Upper lobe of left lung (tissue), 6 donors: ENCODE measurements around the gene NEURL1B. TPM values are rescaled to one million over a fixed set of nuclear protein-coding genes. Genes with fewer than 3 reads are reported as not detected.

Source experiments
- ATAC-seq, 2 donors: fragments of 200-7000 bp; cut with Tn5 transposase; one replicate each; pipeline ENCODE4 v1.9.1; 2022; ENCODE audit warnings: mild to moderate bottlenecking in 2 of 2, moderate library complexity in 2 of 2; ENCODE audit not compliant: low FRiP score in 2 of 2
- DNase-seq, 2 donors: peaks; one replicate each; pipeline ENCODE4 v3.0.0-alpha.2; 2019 to 2020
- H3K27ac ChIP-seq, 4 donors: fragments of 200-600 bp; sonication (generic); one replicate each; pipeline ENCODE4 v1.5.1; 2016 to 2019
- H3K27me3 ChIP-seq, 4 donors: fragments of 200-600 bp; sonication (generic); one replicate each; pipeline ENCODE4 v1.5.1; 2017 to 2019
- H3K36me3 ChIP-seq, 4 donors: fragments of 200-600 bp; sonication (generic); one replicate each; pipeline ENCODE4 v1.5.1; 2016 to 2019
- H3K4me1 ChIP-seq, 4 donors: fragments of 200-600 bp; sonication (generic); one replicate each; pipeline ENCODE4 v1.5.1; 2018 to 2019
- H3K4me3 ChIP-seq, 4 donors: fragments of 200-600 bp; sonication (generic); one replicate each; pipeline ENCODE4 v1.5.1; 2017 to 2019; ENCODE audit warnings: mild to moderate bottlenecking in 2 of 4, moderate library complexity in 1 of 4
- H3K9me3 ChIP-seq, 4 donors: fragments of 200-600 bp; sonication (generic); one replicate each; pipeline ENCODE4 v1.5.1; 2018 to 2019
- CTCF ChIP-seq, 6 experiments: fragments of 450-650 bp in 4 of 6; fragments of 200-600 bp in 2 of 6; sonication (generic) in 2 of 6; IDR thresholded peaks; one replicate each; pipeline ENCODE4 v1.5.1; 2016 to 2019; ENCODE audit warnings: antibody characterized with exemption in 6 of 6
- EP300 ChIP-seq, 4 donors: sonication (generic); formaldehyde crosslinking; IDR thresholded peaks; one replicate each; pipeline ENCODE4 v1.5.1; 2017; ENCODE audit warnings: antibody characterized with exemption in 4 of 4, control low read depth in 2 of 4
- POLR2A ChIP-seq, 4 donors: fragments of 450-650 bp; IDR thresholded peaks; one replicate each; pipeline ENCODE4 v1.5.1; 2016 to 2017; ENCODE audit warnings: antibody characterized with exemption in 4 of 4, mild to moderate bottlenecking in 2 of 4
- POLR2AphosphoS5 ChIP-seq, 2 donors: sonication (generic); formaldehyde crosslinking; IDR thresholded peaks; one replicate each; pipeline ENCODE4 v1.5.1; 2017; ENCODE audit warnings: antibody characterized with exemption in 2 of 2
- WGBS, 2 donors: methylation state at CpG; one replicate each; pipeline ENCODE4 v1.1.5; 2017 to 2018; 5-methylcytosine and 5-hydroxymethylcytosine counted together
- total RNA-seq, 6 donors: library from RNA; depleted of rRNA in 4 of 6; stranded (reverse); fragments of >200 nt in 4 of 6; gene quantifications; one replicate each; pipeline versions ENCODE4 v1.1.0 to v1.2.1, GENCODE V29; 2016 to 2021
- donor health status: DM: no; HTN: no; CAD: no; lungs with moderate emphysema.
- donor health status: DM: no; HTN: yes; CAD: no; lungs with severe emphysema.

Gene NEURL1B
- total RNA-seq, 6 donors from 2014 or later, result 6.3 to 29.4 (median 15.1) TPM

GRCh38 chr5:172696171-172696849 lies 55.2 kb downstream of the NEURL1B start:
- Histone ChIP-seq H3K9me3 (no peaks in the 10 kb centered on the region), H3K27me3 (no peaks in the 10 kb centered on the region), H3K36me3 (no peaks in the 10 kb centered on the region), H3K4me3 (peak overlapping the region in 2 of 4 donors; percentile 67 to 69), H3K4me1 (peaks cover 25 to 36% (median 27%) of the 10 kb centered on the region in 4 donors), H3K27ac (peak overlapping the region; percentile 77 to 88 (median 84))
- 79 to 92% methylated on average over 8 to 14 of the region's 20 CpGs for WGBS, 2 donors
- peak in 1 of 2 donors; percentile 76 for DNase-seq
- peak in 1 of 2 donors; percentile 5 for ATAC-seq
- no peak for TF ChIP-seq POLR2AphosphoS5 (IDR thresholded peaks at IDR 0.05)
- no peak for TF ChIP-seq CTCF (IDR thresholded peaks at IDR 0.05)
- no peak for TF ChIP-seq EP300 (IDR thresholded peaks at IDR 0.05)
- no peak for TF ChIP-seq POLR2A (IDR thresholded peaks at IDR 0.05)

- WGBS, 2 donors, result 22 to 23% methylated on average over 20 to 34 of the region's 36 CpGs
- peak; percentile 88 to 93 for ATAC-seq
Measured at GRCh38 chr5:172697123-172698121, 56.4 kb downstream of the NEURL1B start.

GRCh38 chr5:172699423-172699822 lies 58.4 kb downstream of the NEURL1B start:
- H3K4me3 ChIP-seq, result no peak overlapping the region
- no peaks in the 10 kb centered on the region for H3K27me3 ChIP-seq
- H3K36me3 ChIP-seq, result no peaks in the 10 kb centered on the region
- ATAC-seq (no peak), DNase-seq (no peak)
- H3K9me3 ChIP-seq, result no peaks in the 10 kb centered on the region
- no peak overlapping the region for H3K27ac ChIP-seq
- H3K4me1 ChIP-seq, result peaks cover 16 to 30% (median 28%) of the 10 kb centered on the region in 4 donors
- TF ChIP-seq CTCF (IDR thresholded peaks at IDR 0.05) (no peak), POLR2A (IDR thresholded peaks at IDR 0.05) (no peak), POLR2AphosphoS5 (IDR thresholded peaks at IDR 0.05) (no peak), EP300 (IDR thresholded peaks at IDR 0.05) (no peak)
- 79 to 80% methylated on average over 6 of the region's 6 CpGs for WGBS, 2 donors

More at GRCh38 chr5:172697123-172698121, 56.4 kb downstream of the NEURL1B start:
- no peaks in the 10 kb centered on the region for H3K27me3 ChIP-seq
- TF ChIP-seq EP300 (IDR thresholded peaks at IDR 0.05) (no peak), CTCF (IDR thresholded peaks at IDR 0.05) (peak; percentile 91 to 96 (median 94)), POLR2A (IDR thresholded peaks at IDR 0.05) (peak in 3 of 4 donors; percentile 17 to 46 (median 19)), POLR2AphosphoS5 (IDR thresholded peaks at IDR 0.05) (peak in 1 of 2 donors; percentile 75)
- H3K4me3 ChIP-seq, result peak overlapping the region; percentile 38 to 69 (median 56)
- no peaks in the 10 kb centered on the region for H3K9me3 ChIP-seq
- DNase-seq, result peak; percentile 81 to 94
- peaks cover 25 to 36% (median 28%) of the 10 kb centered on the region in 4 donors for H3K4me1 ChIP-seq
- peak overlapping the region; percentile 77 to 88 (median 84) for H3K27ac ChIP-seq
- no peaks in the 10 kb centered on the region for H3K36me3 ChIP-seq

GRCh38 chr5:172699999-172700364 lies 58.9 kb downstream of the NEURL1B start:
- Histone ChIP-seq H3K4me1 (peaks cover 16 to 30% (median 28%) of the 10 kb centered on the region in 4 donors), H3K27ac (peak overlapping the region in 3 of 4 donors; percentile 7 to 51 (median 46)), H3K4me3 (no peak overlapping the region), H3K36me3 (no peaks in the 10 kb centered on the region), H3K9me3 (no peaks in the 10 kb centered on the region), H3K27me3 (no peaks in the 10 kb centered on the region)
- DNase-seq (no peak), ATAC-seq (no peak)
- TF ChIP-seq CTCF (IDR thresholded peaks at IDR 0.05), result no peak
- 69% methylated on average over 2 to 6 of the region's 6 CpGs for WGBS, 2 donors
